Adrenal gland (tissue), 5 donors: ENCODE results near the gene DCAF7.

Experiments
- POLR2A ChIP-seq, 2 donors: fragments of 450-650 bp; IDR thresholded peaks; one replicate each; pipeline ENCODE4 v1.6.1; 2017; ENCODE audit warnings: antibody characterized with exemption in 2 of 2, mild to moderate bottlenecking in 2 of 2, moderate library complexity in 1 of 2
- TF ChIP-seq, protein P1 (sequence below), 6 experiments: fragments of 450-650 bp in 4 of 6; fragments of 200-600 bp in 2 of 6; sonication (generic) in 1 of 6; IDR thresholded peaks; 1 replicate in 5 of 6; 2 replicates in 1 of 6; pipeline versions ENCODE4 v1.5.1 to v1.8.0; 2016 to 2021; ENCODE audit warnings: antibody characterized with exemption in 6 of 6, mild to moderate bottlenecking in 2 of 6, moderate library complexity in 1 of 6
- donor health status: DM: no; HTN: no; CAD: no.

DNA sequence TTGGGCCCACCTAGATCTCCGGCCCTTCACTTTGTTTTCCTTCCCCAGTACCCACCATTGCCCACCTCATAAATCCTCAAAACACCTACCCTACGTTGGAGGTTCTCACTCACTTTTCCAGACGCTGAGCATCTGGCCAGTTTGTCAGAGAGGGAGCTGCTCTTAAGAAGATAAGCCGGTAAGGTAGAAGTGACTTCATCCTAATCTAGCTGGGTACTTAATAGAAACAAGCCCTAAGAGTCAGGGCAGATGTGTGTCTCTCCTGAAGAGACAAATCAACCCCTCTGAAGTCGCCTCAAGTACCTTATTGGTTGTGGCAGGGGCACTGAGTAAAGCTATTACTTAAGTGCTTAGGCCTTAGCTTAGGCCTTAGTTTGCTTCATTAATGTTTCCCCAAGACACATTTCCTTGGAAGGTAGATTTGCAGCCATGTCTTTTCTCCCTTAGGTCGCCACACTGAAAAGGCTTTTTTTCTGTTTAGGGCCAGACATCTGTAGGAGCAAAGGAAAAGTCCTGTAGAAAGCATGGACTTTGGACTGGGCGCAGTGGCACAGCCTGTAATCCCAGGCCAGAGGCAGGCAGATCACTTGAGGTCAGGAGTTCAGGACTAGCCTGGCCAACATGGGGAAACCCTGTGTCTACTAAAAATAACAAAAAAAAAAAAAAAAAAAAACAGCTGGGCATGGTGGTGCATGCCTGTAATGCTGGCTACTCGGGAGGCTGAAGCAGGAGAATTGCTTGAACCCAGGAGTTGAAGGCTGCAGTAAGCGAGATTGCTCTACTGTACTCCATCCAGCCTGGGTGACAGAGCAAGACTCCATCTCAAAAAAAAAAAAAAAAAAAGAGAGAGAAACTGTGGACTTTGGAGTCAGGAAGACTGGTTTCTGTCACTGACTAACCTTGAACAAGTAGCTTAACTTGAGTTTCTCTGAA, 51.4 kb downstream of the DCAF7 start:
- TF ChIP-seq, protein P1, sequence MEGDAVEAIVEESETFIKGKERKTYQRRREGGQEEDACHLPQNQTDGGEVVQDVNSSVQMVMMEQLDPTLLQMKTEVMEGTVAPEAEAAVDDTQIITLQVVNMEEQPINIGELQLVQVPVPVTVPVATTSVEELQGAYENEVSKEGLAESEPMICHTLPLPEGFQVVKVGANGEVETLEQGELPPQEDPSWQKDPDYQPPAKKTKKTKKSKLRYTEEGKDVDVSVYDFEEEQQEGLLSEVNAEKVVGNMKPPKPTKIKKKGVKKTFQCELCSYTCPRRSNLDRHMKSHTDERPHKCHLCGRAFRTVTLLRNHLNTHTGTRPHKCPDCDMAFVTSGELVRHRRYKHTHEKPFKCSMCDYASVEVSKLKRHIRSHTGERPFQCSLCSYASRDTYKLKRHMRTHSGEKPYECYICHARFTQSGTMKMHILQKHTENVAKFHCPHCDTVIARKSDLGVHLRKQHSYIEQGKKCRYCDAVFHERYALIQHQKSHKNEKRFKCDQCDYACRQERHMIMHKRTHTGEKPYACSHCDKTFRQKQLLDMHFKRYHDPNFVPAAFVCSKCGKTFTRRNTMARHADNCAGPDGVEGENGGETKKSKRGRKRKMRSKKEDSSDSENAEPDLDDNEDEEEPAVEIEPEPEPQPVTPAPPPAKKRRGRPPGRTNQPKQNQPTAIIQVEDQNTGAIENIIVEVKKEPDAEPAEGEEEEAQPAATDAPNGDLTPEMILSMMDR (IDR thresholded peaks at IDR 0.05) = no peak
- TF ChIP-seq POLR2A (IDR thresholded peaks at IDR 0.05) = no peak
